HCT116 (cell line): ENCODE data around the gene KIF18B. TPM values are rescaled to one million over a fixed set of nuclear protein-coding genes. Genes with fewer than 3 reads are reported as not detected.

Experiments used
- ATAC-seq: fragments of 200-7000 bp; cut with Tn5 transposase; 2 replicates; pipeline ENCODE4 v1.9.1; 2020; ENCODE audit warnings: mild to moderate bottlenecking, moderate library complexity
- BruUV-seq: library from RNA; stranded (reverse); fragments of 400-500 nt; replicated peaks from 2 replicates; lab custom pipeline; 2021; lab: Mats Ljungman, UMichigan
- CTCF ChIA-PET: fragments of 300-600 bp; sonication (Branson Sonifier 250); formaldehyde crosslinking; loops from one replicate; lab custom pipeline; 2021; ENCODE audit warnings: antibody characterized with exemption; lab: Charles Lee
- POLR2A ChIA-PET: fragments of 300-600, 350-600 bp; sonication (Branson Sonifier 250); formaldehyde crosslinking; loops from one replicate; lab custom pipeline; 2021; ENCODE audit warnings: antibody characterized with exemption; lab: Charles Lee
- RAD21 ChIA-PET, 2 experiments: fragments of 300-600 bp; sonication (Branson Sonifier 250); formaldehyde crosslinking; loops; one replicate each; lab custom pipeline; 2023; ENCODE audit warnings: low total read pairs in 2 of 2; ENCODE audit not compliant: uncharacterized antibody in 2 of 2, unreplicated experiment in 2 of 2, low non-redundant PET in 1 of 2; lab: Charles Lee
- DNase-seq: peaks from one replicate; pipeline ENCODE4 v3.0.0-alpha.2; 2010; ENCODE audit warnings: low read depth, low spot score
- H2AFZ ChIP-seq: fragments of 200-600 bp; shearing (Covaris generic), sonication (generic); 2 replicates; pipeline ENCODE4 v1.6.1; 2017; ENCODE audit warnings: low read depth, mixed run types, mixed read lengths, antibody characterized with exemption, low read length; ENCODE audit not compliant: poor library complexity, severe bottlenecking
- H3K27ac ChIP-seq: 2 replicates; pipeline ENCODE4 v1.5.1; 2012; ENCODE audit warnings: low read depth, low read length
- H3K27me3 ChIP-seq: fragments of 200-600 bp; sonication (generic); 2 replicates; pipeline ENCODE4 v1.6.1; 2016; ENCODE audit warnings: mixed run types, low read length, mixed read lengths; ENCODE audit not compliant: insufficient read depth
- H3K36me3 ChIP-seq, 2 experiments: fragments of 200-500 bp in 1 of 2; fragments of 200-600 bp in 1 of 2; sonication (Bioruptor generic) in 1 of 2; sonication (generic) in 1 of 2; 2 replicates each; pipeline versions ENCODE4 v1.5.1 to v1.6.1; 2014 to 2016; ENCODE audit warnings: low read length in 2 of 2, inconsistent platforms in 1 of 2, mixed read lengths in 1 of 2, mixed run types in 1 of 2; ENCODE audit not compliant: insufficient read depth in 2 of 2, control insufficient read depth in 1 of 2
- H3K4me1 ChIP-seq, 2 experiments: fragments of 200-600 bp in 1 of 2; sonication (generic) in 1 of 2; 2 replicates each; pipeline versions ENCODE4 v1.5.1 to v1.6.1; 2012 to 2017; ENCODE audit warnings: low read length in 2 of 2, inconsistent platforms in 1 of 2, mild to moderate bottlenecking in 1 of 2, mixed read lengths in 1 of 2, mixed run types in 1 of 2, moderate library complexity in 1 of 2; ENCODE audit not compliant: insufficient read depth in 2 of 2, control insufficient read depth in 1 of 2
- H3K4me2 ChIP-seq: fragments of 200-600 bp; sonication (generic); 2 replicates; pipeline ENCODE4 v1.6.1; 2017; ENCODE audit warnings: mixed run types, low read length, mixed read lengths
- H3K4me3 ChIP-seq, 2 experiments: fragments of 200-600 bp in 1 of 2; sonication (generic) in 1 of 2; replicated peaks in 1 of 2; 2 replicates each; pipeline ENCODE4 v1.5.1; 2011 to 2016; ENCODE audit warnings: low read length in 2 of 2, control low read depth in 1 of 2, low read depth in 1 of 2, mild to moderate bottlenecking in 1 of 2, mixed read lengths in 1 of 2, mixed run types in 1 of 2
- H3K79me2 ChIP-seq: fragments of 200-600 bp; sonication (generic); 2 replicates; pipeline ENCODE4 v1.6.1; 2017; ENCODE audit warnings: mild to moderate bottlenecking, mixed run types, low read length, moderate library complexity, mixed read lengths; ENCODE audit not compliant: insufficient read depth
- H3K9ac ChIP-seq: fragments of 200-600 bp; sonication (generic); 2 replicates; pipeline ENCODE4 v1.6.1; 2016; ENCODE audit warnings: low read length, mixed read lengths
- H3K9me2 ChIP-seq: fragments of 200-600 bp; sonication (generic), shearing (Covaris generic); 2 replicates; pipeline ENCODE4 v1.6.1; 2017; ENCODE audit warnings: mixed run types, mild to moderate bottlenecking, moderate library complexity; ENCODE audit not compliant: insufficient read depth
- H3K9me3 ChIP-seq, 2 experiments: fragments of 200-500 bp in 1 of 2; fragments of 200-600 bp in 1 of 2; sonication (Bioruptor generic) in 1 of 2; sonication (generic) in 1 of 2; 2 replicates each; pipeline ENCODE4 v1.6.1; 2014 to 2017; ENCODE audit warnings: low read length in 2 of 2, mixed read lengths in 2 of 2, inconsistent platforms in 1 of 2, low read depth in 1 of 2, mild to moderate bottlenecking in 1 of 2, mixed run types in 1 of 2, moderate library complexity in 1 of 2; ENCODE audit not compliant: control insufficient read depth in 1 of 2, insufficient read depth in 1 of 2
- H4K20me1 ChIP-seq: fragments of 200-600 bp; sonication (generic), shearing (Covaris generic); 2 replicates; pipeline ENCODE4 v1.6.1; 2017; ENCODE audit warnings: mixed run types, mild to moderate bottlenecking, moderate library complexity; ENCODE audit not compliant: insufficient read depth
- CBX3 ChIP-seq: IDR thresholded peaks from 2 replicates; pipeline ENCODE4 v1.6.1; 2012; ENCODE audit warnings: low read depth
- CEBPB ChIP-seq: IDR thresholded peaks from 2 replicates; pipeline ENCODE4 v1.6.1; 2012; ENCODE audit warnings: low read depth
- EGR1 ChIP-seq: IDR thresholded peaks from 2 replicates; pipeline ENCODE4 v1.6.1; 2012; ENCODE audit warnings: low read depth
- ELF1 ChIP-seq: IDR thresholded peaks from 2 replicates; pipeline ENCODE4 v1.6.1; 2012; ENCODE audit warnings: low read depth, borderline replicate concordance
- EZH2 ChIP-seq: fragments of 200-600 bp; sonication (generic); IDR thresholded peaks from 2 replicates; pipeline ENCODE4 v1.6.1; 2017; ENCODE audit warnings: antibody characterized with exemption, mixed run types
- EZH2phosphoT487 ChIP-seq: fragments of 200-600 bp; IDR thresholded peaks from 2 replicates; pipeline ENCODE4 v1.6.1; 2018; ENCODE audit warnings: antibody characterized with exemption, borderline replicate concordance
- FOSL1 ChIP-seq: IDR thresholded peaks from 2 replicates; pipeline ENCODE4 v1.6.1; 2012; ENCODE audit warnings: low read depth
- POLR2A ChIP-seq: IDR thresholded peaks from 2 replicates; pipeline ENCODE4 v1.7.0; 2011; ENCODE audit warnings: borderline replicate concordance; ENCODE audit not compliant: insufficient read depth, insufficient read length; ENCODE audit errors: extremely low read depth
- POLR2AphosphoS5 ChIP-seq: IDR thresholded peaks from 2 replicates; pipeline ENCODE4 v1.6.1; 2011; ENCODE audit warnings: mild to moderate bottlenecking, low read depth, low read length, moderate library complexity
- SIN3A ChIP-seq: IDR thresholded peaks from 2 replicates; pipeline ENCODE4 v1.6.1; 2012; ENCODE audit warnings: low read depth
- SP1 ChIP-seq: IDR thresholded peaks from 2 replicates; pipeline ENCODE4 v1.6.1; 2012; ENCODE audit warnings: low read depth
- SRF ChIP-seq: IDR thresholded peaks from 2 replicates; pipeline ENCODE4 v1.6.1; 2012; ENCODE audit warnings: low read depth
- TCF7L2 ChIP-seq: IDR thresholded peaks from 2 replicates; pipeline ENCODE4 v1.7.0; 2011; ENCODE audit warnings: borderline replicate concordance, inconsistent platforms; ENCODE audit not compliant: insufficient read depth, insufficient read length; ENCODE audit errors: extremely low read depth
- YY1 ChIP-seq: IDR thresholded peaks from 2 replicates; pipeline ENCODE4 v1.6.1; 2011; ENCODE audit warnings: low read length, low read depth, moderate library complexity, mild to moderate bottlenecking; ENCODE audit not compliant: insufficient replicate concordance; ENCODE audit errors: extremely low read depth
- ZNF274 ChIP-seq: fragments of 200-500 bp; sonication (Bioruptor generic); IDR thresholded peaks from 2 replicates; pipeline ENCODE4 v1.6.1; 2014; ENCODE audit warnings: mild to moderate bottlenecking, low read depth, low read length, inconsistent platforms
- intact Hi-C: fragments of 100-400 bp; cut with micrococcal nuclease; formaldehyde crosslinking; loops from 2 replicates; pipeline ENCODE4 v1.10.0; 2022
- total RNA-seq: library from RNA; stranded (reverse); gene quantifications from one replicate; pipeline ENCODE4 v1.2.1, GENCODE V29; 2021; ENCODE audit not compliant: unreplicated experiment
- TF ChIP-seq, protein P1 (sequence below): IDR thresholded peaks from 2 replicates; pipeline ENCODE4 v1.6.1; 2012
- TF ChIP-seq, protein P2 (sequence below): IDR thresholded peaks from 2 replicates; pipeline ENCODE4 v1.6.1; 2012
- TF ChIP-seq, protein P3 (sequence below): IDR thresholded peaks from 2 replicates; pipeline ENCODE4 v1.6.1; 2012; ENCODE audit warnings: low read depth

KIF18B gene
- total RNA-seq, 1 experiment from 2014 or later: 76.4 TPM

DNA sequence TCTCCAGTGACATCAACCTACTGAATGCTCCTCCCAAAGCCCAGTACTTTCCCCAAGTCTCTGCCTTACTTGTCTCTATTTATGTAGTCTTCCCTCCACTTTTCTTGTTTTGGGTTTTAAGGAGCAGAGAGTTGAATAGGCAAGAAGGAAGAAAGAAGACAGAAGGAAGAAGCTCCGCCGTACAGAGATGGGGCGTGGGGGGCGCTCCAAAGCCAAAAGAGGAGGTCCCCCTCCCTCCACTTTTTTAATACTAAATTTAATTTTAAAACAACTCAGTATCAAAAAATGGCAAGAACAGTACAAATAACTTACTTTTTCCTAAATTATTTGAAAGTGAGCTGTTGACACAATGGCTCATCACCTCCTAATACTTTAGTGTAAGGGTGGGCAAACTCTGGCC lies 52.9 kb downstream of the KIF18B start:
- Histone ChIP-seq H3K4me3 (no peak overlapping the region), H4K20me1 (peaks cover 3% of the 10 kb centered on the region; the same call in 1 of the 2 replicates), H3K9me3 (no peaks in the 10 kb centered on the region), H3K79me2 (peaks cover 95% of the 10 kb centered on the region), H3K9me2 (no peaks in the 10 kb centered on the region), H3K27ac (no peak overlapping the region), H3K4me1 (peaks cover 0 to 13% of the 10 kb centered on the region in 2 experiments; a peak in 2 of 4 replicates), H3K27me3 (no peaks in the 10 kb centered on the region), H3K36me3 (peaks cover 20 to 31% of the 10 kb centered on the region in 2 experiments; a peak in 3 of 4 replicates), H2AFZ (no peak overlapping the region), H3K9ac (no peak overlapping the region), H3K4me2 (no peak overlapping the region)
- BruUV-seq: no TSS peak
- ChIA-PET POLR2A (no interaction called here), RAD21 (no interaction called here), CTCF (no interaction called here)
- intact Hi-C loops: no loop called here
- ATAC-seq (no peak), DNase-seq (no peak)
- TF ChIP-seq SP1 (no peak), CBX3 (no peak), SRF (no peak), FOSL1 (no peak), EZH2phosphoT487 (no peak), EZH2 (no peak), ELF1 (no peak), CEBPB (no peak), SIN3A (no peak), TCF7L2 (no peak), POLR2A (no peak), ZNF274 (no peak)
- TF ChIP-seq, protein P1, sequence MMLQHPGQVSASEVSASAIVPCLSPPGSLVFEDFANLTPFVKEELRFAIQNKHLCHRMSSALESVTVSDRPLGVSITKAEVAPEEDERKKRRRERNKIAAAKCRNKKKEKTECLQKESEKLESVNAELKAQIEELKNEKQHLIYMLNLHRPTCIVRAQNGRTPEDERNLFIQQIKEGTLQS: no peak
- TF ChIP-seq, all 23 proteins: peak for 0

DNA sequence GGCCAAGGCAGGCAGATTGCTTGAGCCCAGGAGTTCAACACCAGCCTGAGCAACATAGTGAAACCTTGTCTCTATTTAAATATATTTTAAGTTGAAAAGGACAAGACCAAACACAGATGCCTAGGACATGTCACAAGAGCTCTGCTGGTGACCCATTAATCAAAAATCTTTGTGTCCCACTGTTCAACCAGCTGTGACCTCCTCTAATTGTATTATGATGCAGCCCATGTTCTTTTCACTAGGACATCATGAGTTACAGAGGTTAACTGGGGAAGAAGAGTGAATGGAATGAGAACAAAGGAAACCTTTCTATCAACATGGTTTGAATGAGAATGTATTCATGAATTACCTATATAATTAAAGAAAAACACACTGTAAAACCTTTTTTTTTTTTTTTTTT lies 55.3 kb downstream of the KIF18B start:
- no peak overlapping the region for H3K4me3 ChIP-seq
- H4K20me1 ChIP-seq: peaks cover 16% of the 10 kb centered on the region; the same call in 1 of the 2 replicates
- H3K27ac ChIP-seq: no peak overlapping the region
- H3K4me2 ChIP-seq: no peak overlapping the region
- H3K9me2 ChIP-seq: no peaks in the 10 kb centered on the region
- no peaks in the 10 kb centered on the region for H3K27me3 ChIP-seq
- ChIA-PET POLR2A (no interaction called here), RAD21 (no interaction called here), CTCF (no interaction called here)
- peaks cover 23 to 31% of the 10 kb centered on the region in 2 experiments; a peak in 3 of 4 replicates for H3K36me3 ChIP-seq
- no peak for TF ChIP-seq CBX3
- TF ChIP-seq, protein P2, sequence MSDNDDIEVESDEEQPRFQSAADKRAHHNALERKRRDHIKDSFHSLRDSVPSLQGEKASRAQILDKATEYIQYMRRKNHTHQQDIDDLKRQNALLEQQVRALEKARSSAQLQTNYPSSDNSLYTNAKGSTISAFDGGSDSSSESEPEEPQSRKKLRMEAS: no peak
- TF ChIP-seq POLR2AphosphoS5: no peak
- TF ChIP-seq, protein P3, sequence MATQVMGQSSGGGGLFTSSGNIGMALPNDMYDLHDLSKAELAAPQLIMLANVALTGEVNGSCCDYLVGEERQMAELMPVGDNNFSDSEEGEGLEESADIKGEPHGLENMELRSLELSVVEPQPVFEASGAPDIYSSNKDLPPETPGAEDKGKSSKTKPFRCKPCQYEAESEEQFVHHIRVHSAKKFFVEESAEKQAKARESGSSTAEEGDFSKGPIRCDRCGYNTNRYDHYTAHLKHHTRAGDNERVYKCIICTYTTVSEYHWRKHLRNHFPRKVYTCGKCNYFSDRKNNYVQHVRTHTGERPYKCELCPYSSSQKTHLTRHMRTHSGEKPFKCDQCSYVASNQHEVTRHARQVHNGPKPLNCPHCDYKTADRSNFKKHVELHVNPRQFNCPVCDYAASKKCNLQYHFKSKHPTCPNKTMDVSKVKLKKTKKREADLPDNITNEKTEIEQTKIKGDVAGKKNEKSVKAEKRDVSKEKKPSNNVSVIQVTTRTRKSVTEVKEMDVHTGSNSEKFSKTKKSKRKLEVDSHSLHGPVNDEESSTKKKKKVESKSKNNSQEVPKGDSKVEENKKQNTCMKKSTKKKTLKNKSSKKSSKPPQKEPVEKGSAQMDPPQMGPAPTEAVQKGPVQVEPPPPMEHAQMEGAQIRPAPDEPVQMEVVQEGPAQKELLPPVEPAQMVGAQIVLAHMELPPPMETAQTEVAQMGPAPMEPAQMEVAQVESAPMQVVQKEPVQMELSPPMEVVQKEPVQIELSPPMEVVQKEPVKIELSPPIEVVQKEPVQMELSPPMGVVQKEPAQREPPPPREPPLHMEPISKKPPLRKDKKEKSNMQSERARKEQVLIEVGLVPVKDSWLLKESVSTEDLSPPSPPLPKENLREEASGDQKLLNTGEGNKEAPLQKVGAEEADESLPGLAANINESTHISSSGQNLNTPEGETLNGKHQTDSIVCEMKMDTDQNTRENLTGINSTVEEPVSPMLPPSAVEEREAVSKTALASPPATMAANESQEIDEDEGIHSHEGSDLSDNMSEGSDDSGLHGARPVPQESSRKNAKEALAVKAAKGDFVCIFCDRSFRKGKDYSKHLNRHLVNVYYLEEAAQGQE: no peak
- TF ChIP-seq EGR1: no peak
- TF ChIP-seq, protein P1: no peak
- TF ChIP-seq SRF: no peak
- no peak for TF ChIP-seq CEBPB
- no peak for TF ChIP-seq YY1
- TF ChIP-seq TCF7L2: no peak
- H3K9ac ChIP-seq: no peak overlapping the region
- H2AFZ ChIP-seq: no peak overlapping the region
- no peaks in the 10 kb centered on the region for H3K9me3 ChIP-seq
- 0 out of 4 replicates have a peak, but pooled peaks cover 0 to 4% of the 10 kb centered on the region in 2 experiments for H3K4me1 ChIP-seq
- no TSS peak for BruUV-seq
- peaks cover 97% of the 10 kb centered on the region for H3K79me2 ChIP-seq
- no peak for ATAC-seq
- no peak for DNase-seq
- intact Hi-C loops: no loop called here
